ENCODE data around the gene ZPLD1. TPM values are rescaled to one million over a fixed set of nuclear protein-coding genes. Genes with fewer than 3 reads are reported as not detected.

Gene ZPLD1
- total and polyA plus RNA-seq, 10 of the 15 experiments (the other 5 are each of a cell fraction or from before 2014, with no cell fraction given), result not detected

DNA sequence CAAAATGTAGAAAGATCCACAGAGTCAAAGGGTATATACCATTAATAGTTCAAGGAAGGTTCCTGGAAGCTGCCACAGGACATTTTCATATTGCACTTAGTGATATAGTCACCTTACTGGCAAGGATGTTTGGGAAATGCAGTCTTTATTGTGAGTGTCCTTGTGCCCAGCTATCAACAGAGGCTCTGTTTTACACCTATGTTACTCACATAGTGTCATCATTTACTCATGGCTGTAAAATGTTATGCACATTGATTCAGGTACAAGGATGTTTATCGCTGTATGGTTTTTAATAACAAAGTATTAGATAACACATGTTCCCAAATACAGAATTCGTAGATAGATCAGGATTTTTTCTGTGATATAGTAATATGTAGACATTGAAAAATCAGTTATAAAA is 50.9 kb downstream of the ZPLD1 start:
- ChIA-PET CTCF (no interaction called here), RAD21 (ENCODE audit: unreplicated experiment) (no interaction called here), POLR2A (no interaction called here), SMC1A (ENCODE audit: uncharacterized antibody, unreplicated experiment) (interaction anchor here (0.6 kb wide), 1 partner anchor 116 kb away, joined by 3 read pairs; no protein-coding TSS in a partner anchor)
- no TSS peak for BruUV-seq (replicated peaks)
- WGBS (ENCODE audit: insufficient coverage, insufficient replicate concordance, low lambda C conversion rate, missing lambda C conversion rate), result 21% methylated on average over 2 of the region's 2 CpGs
- DNase-seq (ENCODE audit: low read depth, low spot score), result no peak
- Histone ChIP-seq H3K9me3 (replicated peaks; ENCODE audit: control insufficient read depth, insufficient read depth, low read length) (no peaks in the 10 kb centered on the region), H2AFZ (ENCODE audit: control insufficient read depth, low read depth, low read length) (no peak overlapping the region), H3K27me3 (replicated peaks in 1 of 2; ENCODE audit: control insufficient read depth in 2 of 2, insufficient read depth in 2 of 2, low read length in 1 of 2) (no peaks in the 10 kb centered on the region), H3K9ac (ENCODE audit: control insufficient read depth, insufficient read depth, low read length) (no peak overlapping the region), H3K4me1 (ENCODE audit: control insufficient read depth, insufficient read depth, low read length) (no peaks in the 10 kb centered on the region), H3K4me2 (ENCODE audit: control insufficient read depth, insufficient read depth) (no peak overlapping the region), H3K36me3 (ENCODE audit: control insufficient read depth in 2 of 2, insufficient read depth in 2 of 2, low read length in 1 of 2) (no peaks in the 10 kb centered on the region), H3K79me2 (ENCODE audit: control insufficient read depth, insufficient read depth, low read length) (no peaks in the 10 kb centered on the region), H3K27ac (ENCODE audit: control insufficient read depth, insufficient read depth) (no peak overlapping the region), H3K4me3 (no peak overlapping the region), H4K20me1 (ENCODE audit: control insufficient read depth, insufficient read depth) (no peaks in the 10 kb centered on the region)
- in situ Hi-C loops (cut with MboI), result no loop called here
- intact Hi-C loops (cut with micrococcal nuclease; ENCODE audit: unreplicated experiment), result no loop called here
- FAIRE-seq, result no peak
- TF ChIP-seq, protein P1, sequence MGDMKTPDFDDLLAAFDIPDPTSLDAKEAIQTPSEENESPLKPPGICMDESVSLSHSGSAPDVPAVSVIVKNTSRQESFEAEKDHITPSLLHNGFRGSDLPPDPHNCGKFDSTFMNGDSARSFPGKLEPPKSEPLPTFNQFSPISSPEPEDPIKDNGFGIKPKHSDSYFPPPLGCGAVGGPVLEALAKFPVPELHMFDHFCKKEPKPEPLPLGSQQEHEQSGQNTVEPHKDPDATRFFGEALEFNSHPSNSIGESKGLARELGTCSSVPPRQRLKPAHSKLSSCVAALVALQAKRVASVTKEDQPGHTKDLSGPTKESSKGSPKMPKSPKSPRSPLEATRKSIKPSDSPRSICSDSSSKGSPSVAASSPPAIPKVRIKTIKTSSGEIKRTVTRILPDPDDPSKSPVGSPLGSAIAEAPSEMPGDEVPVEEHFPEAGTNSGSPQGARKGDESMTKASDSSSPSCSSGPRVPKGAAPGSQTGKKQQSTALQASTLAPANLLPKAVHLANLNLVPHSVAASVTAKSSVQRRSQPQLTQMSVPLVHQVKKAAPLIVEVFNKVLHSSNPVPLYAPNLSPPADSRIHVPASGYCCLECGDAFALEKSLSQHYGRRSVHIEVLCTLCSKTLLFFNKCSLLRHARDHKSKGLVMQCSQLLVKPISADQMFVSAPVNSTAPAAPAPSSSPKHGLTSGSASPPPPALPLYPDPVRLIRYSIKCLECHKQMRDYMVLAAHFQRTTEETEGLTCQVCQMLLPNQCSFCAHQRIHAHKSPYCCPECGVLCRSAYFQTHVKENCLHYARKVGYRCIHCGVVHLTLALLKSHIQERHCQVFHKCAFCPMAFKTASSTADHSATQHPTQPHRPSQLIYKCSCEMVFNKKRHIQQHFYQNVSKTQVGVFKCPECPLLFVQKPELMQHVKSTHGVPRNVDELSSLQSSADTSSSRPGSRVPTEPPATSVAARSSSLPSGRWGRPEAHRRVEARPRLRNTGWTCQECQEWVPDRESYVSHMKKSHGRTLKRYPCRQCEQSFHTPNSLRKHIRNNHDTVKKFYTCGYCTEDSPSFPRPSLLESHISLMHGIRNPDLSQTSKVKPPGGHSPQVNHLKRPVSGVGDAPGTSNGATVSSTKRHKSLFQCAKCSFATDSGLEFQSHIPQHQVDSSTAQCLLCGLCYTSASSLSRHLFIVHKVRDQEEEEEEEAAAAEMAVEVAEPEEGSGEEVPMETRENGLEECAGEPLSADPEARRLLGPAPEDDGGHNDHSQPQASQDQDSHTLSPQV (IDR thresholded peaks at IDR 0.05), result no peak
- TF ChIP-seq ZZZ3 (IDR thresholded peaks at IDR 0.05; ENCODE audit: control insufficient read depth, insufficient read length, low read depth) (no peak), HDAC6 (IDR thresholded peaks at IDR 0.05; ENCODE audit: unreplicated experiment) (no peak), RB1 (IDR thresholded peaks at IDR 0.05; ENCODE audit: borderline replicate concordance) (no peak), ZNF384 (IDR thresholded peaks at IDR 0.05; ENCODE audit: borderline replicate concordance, low read depth, low read length) (no peak), SREBF2 (IDR thresholded peaks at IDR 0.05; ENCODE audit: low read length) (no peak)
- TF ChIP-seq, protein P2, sequence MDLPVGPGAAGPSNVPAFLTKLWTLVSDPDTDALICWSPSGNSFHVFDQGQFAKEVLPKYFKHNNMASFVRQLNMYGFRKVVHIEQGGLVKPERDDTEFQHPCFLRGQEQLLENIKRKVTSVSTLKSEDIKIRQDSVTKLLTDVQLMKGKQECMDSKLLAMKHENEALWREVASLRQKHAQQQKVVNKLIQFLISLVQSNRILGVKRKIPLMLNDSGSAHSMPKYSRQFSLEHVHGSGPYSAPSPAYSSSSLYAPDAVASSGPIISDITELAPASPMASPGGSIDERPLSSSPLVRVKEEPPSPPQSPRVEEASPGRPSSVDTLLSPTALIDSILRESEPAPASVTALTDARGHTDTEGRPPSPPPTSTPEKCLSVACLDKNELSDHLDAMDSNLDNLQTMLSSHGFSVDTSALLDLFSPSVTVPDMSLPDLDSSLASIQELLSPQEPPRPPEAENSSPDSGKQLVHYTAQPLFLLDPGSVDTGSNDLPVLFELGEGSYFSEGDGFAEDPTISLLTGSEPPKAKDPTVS (IDR thresholded peaks at IDR 0.05; ENCODE audit: low read depth, low read length), result no peak
- TF ChIP-seq, protein P3, sequence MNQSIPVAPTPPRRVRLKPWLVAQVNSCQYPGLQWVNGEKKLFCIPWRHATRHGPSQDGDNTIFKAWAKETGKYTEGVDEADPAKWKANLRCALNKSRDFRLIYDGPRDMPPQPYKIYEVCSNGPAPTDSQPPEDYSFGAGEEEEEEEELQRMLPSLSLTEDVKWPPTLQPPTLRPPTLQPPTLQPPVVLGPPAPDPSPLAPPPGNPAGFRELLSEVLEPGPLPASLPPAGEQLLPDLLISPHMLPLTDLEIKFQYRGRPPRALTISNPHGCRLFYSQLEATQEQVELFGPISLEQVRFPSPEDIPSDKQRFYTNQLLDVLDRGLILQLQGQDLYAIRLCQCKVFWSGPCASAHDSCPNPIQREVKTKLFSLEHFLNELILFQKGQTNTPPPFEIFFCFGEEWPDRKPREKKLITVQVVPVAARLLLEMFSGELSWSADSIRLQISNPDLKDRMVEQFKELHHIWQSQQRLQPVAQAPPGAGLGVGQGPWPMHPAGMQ (IDR thresholded peaks at IDR 0.05; ENCODE audit: borderline replicate concordance), result no peak
- no peak for ATAC-seq
